GM21619 (cell line): ENCODE data around the gene RBKS.

Experiments
- ATAC-seq: cut with Tn5 transposase; IDR thresholded peaks from one replicate; pipeline ENCODE4 v1.9.1; 2021; ENCODE audit not compliant: unreplicated experiment

Gene RBKS

GRCh38 chr2:27890146-27890923 lies at the start of gene RBKS, which contains the start of gene BABAM2:
Gene RBKS (minus strand): TSS chr2:27890387. CDS start chr2:27890345, 42 bp downstream.
Gene BABAM2 (plus strand): TSS chr2:27890729. CDS start chr2:27894557, 3,828 bp downstream.
- ATAC-seq: peak; percentile 72

GRCh38 chr2:27935026-27935425 lies 44.8 kb upstream of the RBKS start:
- no peak for ATAC-seq

- ATAC-seq: no peak
Observed at GRCh38 chr2:27932396-27932795, 42.2 kb upstream of the RBKS start.

- no peak for ATAC-seq
Observed at GRCh38 chr2:27931361-27931950, 41.3 kb upstream of the RBKS start.

GRCh38 chr2:27929916-27930486 lies 39.8 kb upstream of the RBKS start:
- no peak for ATAC-seq

GRCh38 chr2:27925766-27926472 lies 35.7 kb upstream of the RBKS start:
- no peak for ATAC-seq

- no peak for ATAC-seq
Observed at GRCh38 chr2:27922842-27923241, 32.7 kb upstream of the RBKS start.

GRCh38 chr2:27921880-27922547 lies 31.8 kb upstream of the RBKS start:
- no peak for ATAC-seq

GRCh38 chr2:27921424-27921823 lies 31.2 kb upstream of the RBKS start:
- no peak for ATAC-seq

GRCh38 chr2:27920148-27920885 lies 30.1 kb upstream of the RBKS start:
- no peak for ATAC-seq

GRCh38 chr2:27916293-27916995 lies 26.3 kb upstream of the RBKS start:
- ATAC-seq: no peak

GRCh38 chr2:27915874-27916273 lies 25.7 kb upstream of the RBKS start:
- no peak for ATAC-seq

GRCh38 chr2:27915191-27915590 lies 25.0 kb upstream of the RBKS start:
- no peak for ATAC-seq

- no peak for ATAC-seq
Observed at GRCh38 chr2:27914805-27915175, 24.6 kb upstream of the RBKS start.

GRCh38 chr2:27914041-27914804 lies 24.0 kb upstream of the RBKS start:
- ATAC-seq: no peak

- no peak for ATAC-seq
Observed at GRCh38 chr2:27912512-27912911, 22.3 kb upstream of the RBKS start.

GRCh38 chr2:27911458-27912210 lies 21.4 kb upstream of the RBKS start:
- no peak for ATAC-seq

GRCh38 chr2:27909901-27910300 lies 19.7 kb upstream of the RBKS start:
- no peak for ATAC-seq
